ENCODE measurements around the gene SPDYE17.
"Not testable (repeated sequence)": the region's sequence is repeated elsewhere in the genome, so short reads cannot be mapped to it uniquely, and the experiment has no call there.

Gene SPDYE17

GRCh38 chr7:77032261-77032660 lies at the start of gene SPDYE17:
TSS of gene SPDYE17 (minus strand) at chr7:77032361. CDS start at chr7:77030570, 1,791 bp downstream.
- H3K79me2 ChIP-seq (ENCODE audit: insufficient read depth, low read length); ATAC-seq (ENCODE audit: insufficient read depth, low read depth); H3K36me3 ChIP-seq (ENCODE audit: insufficient read depth, low read length); H3K4me3 ChIP-seq (ENCODE audit: low read depth in 1 of 2, low read length in 2 of 2); DNase-seq; H3K9ac ChIP-seq (ENCODE audit: low read depth, low read length); H2AFZ ChIP-seq (ENCODE audit: low read depth, low read length); H3K4me2 ChIP-seq (ENCODE audit: insufficient read depth, low read length); H3K27ac ChIP-seq (ENCODE audit: low read length); H3K27me3 ChIP-seq (ENCODE audit: insufficient read depth, low read length, poor library complexity); H4K20me1 ChIP-seq (ENCODE audit: insufficient read depth, low read length); H3K4me1 ChIP-seq (ENCODE audit: insufficient read depth, low read length); H3K9me3 ChIP-seq (ENCODE audit: insufficient read depth, low read length, severe bottlenecking): not testable (repeated sequence)

- H3K27ac ChIP-seq (ENCODE audit: low read length); H2AFZ ChIP-seq (ENCODE audit: low read depth, low read length); H3K36me3 ChIP-seq (ENCODE audit: insufficient read depth, low read length); H3K9ac ChIP-seq (ENCODE audit: low read depth, low read length); H3K79me2 ChIP-seq (ENCODE audit: insufficient read depth, low read length); DNase-seq; H4K20me1 ChIP-seq (ENCODE audit: insufficient read depth, low read length); H3K9me3 ChIP-seq (ENCODE audit: insufficient read depth, low read length, severe bottlenecking); H3K27me3 ChIP-seq (ENCODE audit: insufficient read depth, low read length, poor library complexity); ATAC-seq (ENCODE audit: insufficient read depth, low read depth); H3K4me1 ChIP-seq (ENCODE audit: insufficient read depth, low read length); H3K4me3 ChIP-seq (ENCODE audit: low read depth in 1 of 2, low read length in 2 of 2); H3K4me2 ChIP-seq (ENCODE audit: insufficient read depth, low read length): not testable (repeated sequence)
Measured at GRCh38 chr7:77080236-77080635, 48.1 kb upstream of the SPDYE17 start.

- not testable (repeated sequence) for ATAC-seq (ENCODE audit: insufficient read depth, low read depth); H3K4me1 ChIP-seq (ENCODE audit: insufficient read depth, low read length); H3K27ac ChIP-seq (ENCODE audit: low read length); H3K27me3 ChIP-seq (ENCODE audit: insufficient read depth, low read length, poor library complexity); H3K4me3 ChIP-seq (ENCODE audit: low read depth in 1 of 2, low read length in 2 of 2); H3K36me3 ChIP-seq (ENCODE audit: insufficient read depth, low read length); H3K9me3 ChIP-seq (ENCODE audit: insufficient read depth, low read length, severe bottlenecking); DNase-seq; H3K79me2 ChIP-seq (ENCODE audit: insufficient read depth, low read length); H3K9ac ChIP-seq (ENCODE audit: low read depth, low read length); H2AFZ ChIP-seq (ENCODE audit: low read depth, low read length); H4K20me1 ChIP-seq (ENCODE audit: insufficient read depth, low read length); H3K4me2 ChIP-seq (ENCODE audit: insufficient read depth, low read length)
Measured at GRCh38 chr7:77079624-77080023, 47.5 kb upstream of the SPDYE17 start.

- not testable (repeated sequence) for H3K9me3 ChIP-seq (ENCODE audit: insufficient read depth, low read length, severe bottlenecking); H3K9ac ChIP-seq (ENCODE audit: low read depth, low read length); H3K4me3 ChIP-seq (ENCODE audit: low read depth in 1 of 2, low read length in 2 of 2); H3K36me3 ChIP-seq (ENCODE audit: insufficient read depth, low read length); H3K27ac ChIP-seq (ENCODE audit: low read length); H2AFZ ChIP-seq (ENCODE audit: low read depth, low read length); H3K79me2 ChIP-seq (ENCODE audit: insufficient read depth, low read length); H4K20me1 ChIP-seq (ENCODE audit: insufficient read depth, low read length); H3K27me3 ChIP-seq (ENCODE audit: insufficient read depth, low read length, poor library complexity); H3K4me1 ChIP-seq (ENCODE audit: insufficient read depth, low read length); ATAC-seq (ENCODE audit: insufficient read depth, low read depth); H3K4me2 ChIP-seq (ENCODE audit: insufficient read depth, low read length); DNase-seq
Measured at GRCh38 chr7:77079112-77079511, 47.0 kb upstream of the SPDYE17 start.

GRCh38 chr7:77077060-77077459 lies 44.9 kb upstream of the SPDYE17 start:
- H3K27me3 ChIP-seq (ENCODE audit: insufficient read depth, low read length, poor library complexity); H3K9me3 ChIP-seq (ENCODE audit: insufficient read depth, low read length, severe bottlenecking); DNase-seq; H3K4me3 ChIP-seq (ENCODE audit: low read depth in 1 of 2, low read length in 2 of 2); H4K20me1 ChIP-seq (ENCODE audit: insufficient read depth, low read length); ATAC-seq (ENCODE audit: insufficient read depth, low read depth); H3K4me1 ChIP-seq (ENCODE audit: insufficient read depth, low read length); H2AFZ ChIP-seq (ENCODE audit: low read depth, low read length); H3K27ac ChIP-seq (ENCODE audit: low read length); H3K9ac ChIP-seq (ENCODE audit: low read depth, low read length); H3K79me2 ChIP-seq (ENCODE audit: insufficient read depth, low read length); H3K36me3 ChIP-seq (ENCODE audit: insufficient read depth, low read length); H3K4me2 ChIP-seq (ENCODE audit: insufficient read depth, low read length): not testable (repeated sequence)

GRCh38 chr7:77074786-77075396 lies 42.7 kb upstream of the SPDYE17 start:
- H3K4me2 ChIP-seq (ENCODE audit: insufficient read depth, low read length); H4K20me1 ChIP-seq (ENCODE audit: insufficient read depth, low read length); H3K4me3 ChIP-seq (ENCODE audit: low read depth in 1 of 2, low read length in 2 of 2); H3K36me3 ChIP-seq (ENCODE audit: insufficient read depth, low read length); H3K4me1 ChIP-seq (ENCODE audit: insufficient read depth, low read length); H3K9ac ChIP-seq (ENCODE audit: low read depth, low read length); H3K27me3 ChIP-seq (ENCODE audit: insufficient read depth, low read length, poor library complexity); H3K9me3 ChIP-seq (ENCODE audit: insufficient read depth, low read length, severe bottlenecking); DNase-seq; H3K27ac ChIP-seq (ENCODE audit: low read length); H2AFZ ChIP-seq (ENCODE audit: low read depth, low read length); ATAC-seq (ENCODE audit: insufficient read depth, low read depth); H3K79me2 ChIP-seq (ENCODE audit: insufficient read depth, low read length): not testable (repeated sequence)

GRCh38 chr7:77071108-77071507 lies 38.9 kb upstream of the SPDYE17 start:
- H3K36me3 ChIP-seq (ENCODE audit: insufficient read depth, low read length); H3K4me2 ChIP-seq (ENCODE audit: insufficient read depth, low read length); H3K9me3 ChIP-seq (ENCODE audit: insufficient read depth, low read length, severe bottlenecking); H3K4me3 ChIP-seq (ENCODE audit: low read depth in 1 of 2, low read length in 2 of 2); H3K9ac ChIP-seq (ENCODE audit: low read depth, low read length); H3K27me3 ChIP-seq (ENCODE audit: insufficient read depth, low read length, poor library complexity); H2AFZ ChIP-seq (ENCODE audit: low read depth, low read length); H4K20me1 ChIP-seq (ENCODE audit: insufficient read depth, low read length); H3K79me2 ChIP-seq (ENCODE audit: insufficient read depth, low read length); H3K27ac ChIP-seq (ENCODE audit: low read length); H3K4me1 ChIP-seq (ENCODE audit: insufficient read depth, low read length): not testable (repeated sequence)
- ATAC-seq (ENCODE audit: insufficient read depth, low read depth), result peak; percentile 85
- peak; percentile 58 for DNase-seq

GRCh38 chr7:77065869-77066268 lies 33.7 kb upstream of the SPDYE17 start:
- not testable (repeated sequence) for H2AFZ ChIP-seq (ENCODE audit: low read depth, low read length); H3K79me2 ChIP-seq (ENCODE audit: insufficient read depth, low read length); H3K9me3 ChIP-seq (ENCODE audit: insufficient read depth, low read length, severe bottlenecking); ATAC-seq (ENCODE audit: insufficient read depth, low read depth); H3K36me3 ChIP-seq (ENCODE audit: insufficient read depth, low read length); H3K9ac ChIP-seq (ENCODE audit: low read depth, low read length); H3K27ac ChIP-seq (ENCODE audit: low read length); H4K20me1 ChIP-seq (ENCODE audit: insufficient read depth, low read length); H3K4me3 ChIP-seq (ENCODE audit: low read depth in 1 of 2, low read length in 2 of 2); H3K4me2 ChIP-seq (ENCODE audit: insufficient read depth, low read length); DNase-seq; H3K27me3 ChIP-seq (ENCODE audit: insufficient read depth, low read length, poor library complexity); H3K4me1 ChIP-seq (ENCODE audit: insufficient read depth, low read length)
